Stimulated activated CD4-positive, alpha-beta T cell treated with anti-CD3 and anti-CD28 coated beads, TNF-alpha, amount 100 ng/mL, for 24 hours (primary cell): ENCODE data around the gene MYBPH.
A peak's percentile ranks its signal among the peaks of the same experiment; 100 is the strongest.

Experiments
- DNase-seq, 3 experiments: peaks; one replicate each; pipeline ENCODE4 v3.0.0-alpha.2; 2020; ENCODE audit warnings: low read depth in 3 of 3

The MYBPH gene

GRCh38 chr1:203175237-203175826 is at the start of gene MYBPH:
TSS of gene MYBPH (minus strand) at chr1:203175826. CDS start at chr1:203175755, 71 bp downstream.
- no peak for DNase-seq

- DNase-seq = no peak
These were observed 49.4 kb upstream of the MYBPH start for GRCh38 chr1:203225071-203225470.

GRCh38 chr1:203223012-203223775 is 47.6 kb upstream of the MYBPH start:
- DNase-seq = no peak

- no peak for DNase-seq
These were observed 44.3 kb upstream of the MYBPH start for GRCh38 chr1:203219934-203220333.

- no peak for DNase-seq
These were observed 43.5 kb upstream of the MYBPH start for GRCh38 chr1:203219171-203219570.

GRCh38 chr1:203217668-203218067 is 42.0 kb upstream of the MYBPH start:
- no peak for DNase-seq

GRCh38 chr1:203217139-203217655 is 41.6 kb upstream of the MYBPH start:
- DNase-seq = no peak

- DNase-seq = peak; percentile 20 to 31 (median 27)
These were observed 40.9 kb upstream of the MYBPH start for GRCh38 chr1:203216274-203217138.

- no peak for DNase-seq
These were observed 39.9 kb upstream of the MYBPH start for GRCh38 chr1:203215573-203215972.

- DNase-seq = no peak
These were observed 39.2 kb upstream of the MYBPH start for GRCh38 chr1:203214871-203215270.

- no peak for DNase-seq
These were observed 37.5 kb upstream of the MYBPH start for GRCh38 chr1:203213126-203213525.

GRCh38 chr1:203211812-203212211 is 36.2 kb upstream of the MYBPH start:
- no peak for DNase-seq

- DNase-seq = no peak
These were observed 35.4 kb upstream of the MYBPH start for GRCh38 chr1:203210988-203211387.

- DNase-seq = no peak
These were observed 34.7 kb upstream of the MYBPH start for GRCh38 chr1:203210350-203210749.

- DNase-seq = no peak
These were observed 32.6 kb upstream of the MYBPH start for GRCh38 chr1:203208181-203208580.

GRCh38 chr1:203207751-203208150 is 32.1 kb upstream of the MYBPH start:
- DNase-seq = no peak

- no peak for DNase-seq
These were observed 30.6 kb upstream of the MYBPH start for GRCh38 chr1:203206129-203206687.

GRCh38 chr1:203204756-203205155 is 29.1 kb upstream of the MYBPH start:
- DNase-seq = no peak

- DNase-seq = no peak
These were observed 27.0 kb upstream of the MYBPH start for GRCh38 chr1:203202431-203203245.

GRCh38 chr1:203201516-203202205 is 26.0 kb upstream of the MYBPH start:
- no peak for DNase-seq
